GM19467 (cell line): ENCODE data around the gene SNORC.

ENCODE experiments used
- ATAC-seq: cut with Tn5 transposase; IDR thresholded peaks from one replicate; pipeline ENCODE4 v1.9.1; 2021; ENCODE audit warnings: mild to moderate bottlenecking, moderate library complexity; ENCODE audit not compliant: unreplicated experiment

The SNORC gene

GRCh38 chr2:232866104-232866503 is 4.0 kb upstream of the SNORC start:
- ATAC-seq, result no peak

GRCh38 chr2:232869138-232870017 is 686 bp upstream of the SNORC start:
- ATAC-seq, result no peak

GRCh38 chr2:232870766-232871371 is 805 bp downstream of the SNORC start:
- ATAC-seq, result no peak

- ATAC-seq, result no peak
Measured at GRCh38 chr2:232871418-232871834, 1.4 kb downstream of the SNORC start.

- ATAC-seq, result no peak
Measured at GRCh38 chr2:232871835-232872736, 2.0 kb downstream of the SNORC start.

- ATAC-seq, result no peak
Measured at GRCh38 chr2:232872826-232873225, 2.8 kb downstream of the SNORC start.

GRCh38 chr2:232873292-232873908 is 3.3 kb downstream of the SNORC start:
- ATAC-seq, result no peak

- ATAC-seq, result no peak
Measured at GRCh38 chr2:232873909-232874641, 4.0 kb downstream of the SNORC start.

GRCh38 chr2:232874677-232875223 is 4.7 kb downstream of the SNORC start:
- ATAC-seq, result no peak

GRCh38 chr2:232875256-232876121 is 5.4 kb downstream of the SNORC start:
- no peak for ATAC-seq

- no peak for ATAC-seq
Measured at GRCh38 chr2:232876161-232876977, 6.3 kb downstream of the SNORC start.

- ATAC-seq, result no peak
Measured at GRCh38 chr2:232876978-232877441, 6.9 kb downstream of the SNORC start.

GRCh38 chr2:232877940-232878511 is 8.0 kb downstream of the SNORC start:
- ATAC-seq, result no peak

- ATAC-seq, result no peak
Measured at GRCh38 chr2:232878855-232879617, 9.0 kb downstream of the SNORC start.

GRCh38 chr2:232879618-232880494 is 9.8 kb downstream of the SNORC start:
- ATAC-seq, result no peak

- ATAC-seq, result no peak
Measured at GRCh38 chr2:232880764-232881351, 10.8 kb downstream of the SNORC start.
